ENCODE data around the gene KLHL26.

Gene KLHL26

DNA sequence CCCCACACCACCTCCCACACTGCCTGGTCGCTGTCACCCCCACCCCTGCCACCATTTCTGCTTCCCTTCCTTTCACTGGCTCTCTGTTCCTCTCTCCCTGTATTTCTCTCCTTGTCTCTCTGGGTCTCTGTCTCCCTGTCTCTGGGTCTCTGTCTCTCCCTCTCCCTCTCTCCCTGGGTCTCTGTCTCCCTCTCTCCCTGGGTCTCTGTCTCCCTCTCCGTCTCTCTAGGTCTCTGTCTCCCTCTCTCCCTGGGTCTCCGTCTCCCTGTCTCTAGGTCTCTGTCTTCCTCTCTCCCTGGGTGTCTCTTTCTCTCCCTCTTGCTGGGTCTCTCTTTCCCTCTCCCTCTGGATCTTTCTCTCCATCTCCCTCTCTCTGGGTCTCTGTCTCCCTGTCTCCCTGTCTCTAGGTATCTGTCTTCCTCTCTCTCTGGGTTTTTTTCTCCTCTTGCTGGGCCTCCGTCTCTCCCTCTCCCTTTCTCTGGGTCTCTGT is 21.6 kb downstream of the KLHL26 start:
- no peaks in the 10 kb centered on the region for H3K9me3 ChIP-seq (ENCODE audit: control insufficient read depth, low read length)
- H3K36me3 ChIP-seq (ENCODE audit: control insufficient read depth, insufficient read depth, low read length): no peaks in the 10 kb centered on the region
- H3K4me1 ChIP-seq (ENCODE audit: control insufficient read depth, insufficient read depth, low read length): peaks cover 5% of the 10 kb centered on the region
- H3K9ac ChIP-seq (ENCODE audit: low read length): no peak overlapping the region
- H3K27me3 ChIP-seq (ENCODE audit: control insufficient read depth, insufficient read depth, low read length): no peaks in the 10 kb centered on the region
- no peak overlapping the region for H3K4me3 ChIP-seq (ENCODE audit: low read length)

DNA sequence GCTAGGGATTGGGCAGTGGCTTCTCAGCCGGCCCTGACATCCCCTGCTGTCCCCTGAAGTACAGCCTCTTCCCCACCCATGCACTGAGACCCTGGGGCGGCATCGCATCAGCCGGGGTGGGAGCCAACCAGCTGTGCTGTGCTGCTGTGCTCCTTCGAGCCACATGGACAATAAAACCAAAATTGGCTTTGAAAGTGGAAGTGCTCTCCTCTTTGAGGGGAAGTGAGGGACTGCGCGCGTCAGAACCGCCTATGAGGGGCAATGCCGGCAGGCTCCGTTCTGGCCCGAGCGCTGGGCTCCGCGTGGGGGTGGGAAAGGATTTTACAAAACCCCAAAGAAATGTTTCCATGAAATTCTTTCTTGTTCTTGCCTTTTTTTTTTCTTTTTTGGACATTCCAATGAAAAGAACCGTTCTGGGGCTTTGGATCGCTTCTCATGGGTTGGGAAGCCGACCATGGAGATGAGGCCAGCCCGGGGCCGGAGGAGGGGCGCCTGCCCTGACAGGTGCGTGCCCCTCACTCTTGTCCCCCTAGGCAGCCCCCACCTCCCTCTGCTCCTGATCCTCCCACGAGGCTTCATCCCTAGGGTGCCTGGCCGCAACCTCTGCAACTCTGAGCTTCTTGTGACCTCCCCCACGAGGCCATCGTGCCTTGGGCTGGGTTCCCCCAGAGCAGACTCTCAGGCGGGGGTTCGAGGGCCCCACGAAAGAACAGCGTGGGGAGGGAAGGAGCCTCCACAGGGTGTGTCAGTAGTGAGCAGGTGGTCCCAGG is 22.6 kb downstream of the KLHL26 start:
- Histone ChIP-seq H3K9me3 (ENCODE audit: control insufficient read depth, low read length) (no peaks in the 10 kb centered on the region), H3K36me3 (ENCODE audit: control insufficient read depth, insufficient read depth, low read length) (no peaks in the 10 kb centered on the region), H3K4me1 (ENCODE audit: control insufficient read depth, insufficient read depth, low read length) (peaks cover 5% of the 10 kb centered on the region), H3K9ac (ENCODE audit: low read length) (no peak overlapping the region), H3K4me3 (ENCODE audit: low read length) (no peak overlapping the region), H3K27me3 (ENCODE audit: control insufficient read depth, insufficient read depth, low read length) (no peaks in the 10 kb centered on the region)

DNA sequence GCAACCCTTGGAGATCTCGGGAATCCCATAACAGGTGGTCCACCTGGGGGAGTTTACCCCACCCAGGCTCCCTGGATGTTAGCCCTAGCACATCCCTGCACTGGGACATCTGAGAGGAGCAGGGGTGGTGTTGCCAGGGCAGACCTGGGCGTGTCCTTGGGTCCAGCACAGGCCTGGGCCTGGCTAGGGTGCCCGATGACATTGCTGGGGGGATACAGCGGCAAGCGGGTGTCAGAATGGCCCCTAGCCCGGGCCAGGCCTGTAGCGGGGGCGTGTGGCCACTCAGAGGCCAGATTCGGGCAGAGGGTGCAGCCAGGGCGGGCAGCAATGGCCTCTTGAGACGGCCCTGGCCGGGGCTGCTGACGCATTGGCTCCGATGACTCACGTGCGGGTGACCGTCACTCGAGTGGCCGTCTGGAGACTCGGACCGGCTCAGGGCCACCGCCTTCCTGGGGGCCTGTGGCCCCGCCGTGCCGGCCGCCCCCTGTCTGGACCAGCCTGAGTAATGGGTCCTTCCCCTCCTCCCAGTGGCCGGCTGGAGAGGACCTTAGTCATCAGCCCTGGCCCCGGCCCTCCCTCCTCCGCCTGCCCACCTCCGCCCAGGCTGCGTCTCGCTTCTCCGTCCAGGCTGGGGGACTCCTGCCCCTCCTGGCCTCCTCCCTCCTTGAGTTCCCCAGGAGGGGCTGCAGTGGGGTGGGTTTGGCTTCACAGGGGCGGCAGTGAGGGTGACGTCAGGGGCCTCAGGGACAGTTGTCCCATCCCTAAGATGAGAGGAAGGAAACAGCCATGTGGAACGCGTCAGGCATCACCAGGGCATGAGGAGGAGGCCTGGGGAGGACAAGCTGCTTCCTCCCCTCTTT is 23.5 kb downstream of the KLHL26 start:
- no peaks in the 10 kb centered on the region for H3K9me3 ChIP-seq (ENCODE audit: control insufficient read depth, low read length)
- no peaks in the 10 kb centered on the region for H3K36me3 ChIP-seq (ENCODE audit: control insufficient read depth, insufficient read depth, low read length)
- H3K4me3 ChIP-seq (ENCODE audit: low read length): no peak overlapping the region
- no peaks in the 10 kb centered on the region for H3K27me3 ChIP-seq (ENCODE audit: control insufficient read depth, insufficient read depth, low read length)
- H3K9ac ChIP-seq (ENCODE audit: low read length): no peak overlapping the region
- peaks cover 5% of the 10 kb centered on the region for H3K4me1 ChIP-seq (ENCODE audit: control insufficient read depth, insufficient read depth, low read length)

DNA sequence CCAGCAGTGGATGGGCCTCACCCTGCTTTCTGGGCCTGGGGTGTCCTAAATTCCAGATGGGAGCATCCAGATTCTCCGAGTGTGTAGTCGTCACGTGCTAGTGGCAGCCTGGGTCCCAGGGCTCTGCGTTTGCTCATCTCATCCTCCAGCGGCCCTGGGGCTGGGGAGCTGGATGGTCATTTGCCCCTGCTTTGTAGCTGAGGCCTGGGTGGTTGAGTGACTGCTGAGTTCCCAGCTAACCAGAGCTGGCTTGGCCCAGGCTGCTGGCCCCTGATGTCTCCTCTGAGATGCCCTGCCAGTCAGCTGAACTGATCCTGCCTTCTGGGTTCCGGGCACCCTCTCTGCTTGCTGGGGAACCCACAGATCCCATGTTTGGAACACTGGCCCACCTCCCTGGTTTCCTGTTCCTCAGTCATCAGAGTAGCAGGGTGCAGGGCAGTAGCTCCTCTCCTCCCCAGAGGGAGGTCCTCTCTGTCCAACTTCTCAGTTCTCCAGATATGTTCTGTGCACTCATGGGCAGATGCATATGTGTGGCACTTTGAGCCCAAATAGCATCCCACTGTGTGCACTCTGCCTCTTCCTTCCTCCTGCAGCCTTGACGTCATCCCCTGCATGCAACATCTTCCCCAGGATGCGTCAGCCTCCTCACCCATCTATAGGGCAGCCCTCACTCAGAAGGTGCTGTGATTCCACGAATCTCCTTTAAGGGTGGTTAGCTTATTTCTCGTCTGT is 24.3 kb downstream of the KLHL26 start:
- Histone ChIP-seq H3K4me1 (ENCODE audit: control insufficient read depth, insufficient read depth, low read length) (peaks cover 5% of the 10 kb centered on the region), H3K36me3 (ENCODE audit: control insufficient read depth, insufficient read depth, low read length) (no peaks in the 10 kb centered on the region), H3K9me3 (ENCODE audit: control insufficient read depth, low read length) (no peaks in the 10 kb centered on the region), H3K27me3 (ENCODE audit: control insufficient read depth, insufficient read depth, low read length) (no peaks in the 10 kb centered on the region), H3K4me3 (ENCODE audit: low read length) (no peak overlapping the region), H3K9ac (ENCODE audit: low read length) (no peak overlapping the region)

DNA sequence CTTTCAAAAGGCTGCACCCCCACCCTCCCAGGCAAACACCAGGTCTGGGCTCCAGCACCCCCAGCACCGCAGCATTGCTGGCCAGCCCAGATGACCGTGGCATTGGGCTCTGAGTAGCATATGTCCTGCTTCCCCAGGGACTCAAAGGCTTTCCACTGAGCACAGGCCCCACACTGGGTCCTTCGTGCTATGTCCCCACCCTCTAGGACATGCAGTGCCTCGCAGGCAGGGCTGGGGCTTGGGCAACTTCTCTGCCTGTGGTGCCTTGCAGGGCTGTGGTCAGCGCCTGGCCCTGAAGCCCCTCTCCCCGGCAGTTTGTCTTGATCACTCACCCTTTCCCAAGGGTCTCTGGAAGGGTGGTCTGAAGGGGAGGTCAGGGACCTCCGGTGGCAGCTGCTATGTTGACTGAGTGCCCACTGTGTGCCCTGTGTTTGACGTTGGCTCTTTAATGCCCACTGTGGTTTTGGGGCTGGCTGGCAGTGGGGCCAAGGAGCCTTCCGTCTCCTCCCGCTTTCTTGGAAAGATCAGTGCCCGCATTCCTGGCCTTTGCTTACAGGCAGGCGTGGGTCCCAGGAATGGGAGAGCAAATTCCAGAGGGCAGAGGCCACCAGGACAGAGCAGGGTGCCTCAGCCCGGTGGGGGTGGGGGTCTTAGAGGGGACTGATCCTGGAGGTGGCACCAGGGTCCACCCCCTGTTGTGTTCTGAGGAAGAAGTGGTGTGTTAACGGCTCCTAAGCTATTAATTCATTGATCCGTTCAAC is 26.3 kb downstream of the KLHL26 start:
- Histone ChIP-seq H3K36me3 (ENCODE audit: control insufficient read depth, insufficient read depth, low read length) (no peaks in the 10 kb centered on the region), H3K27me3 (ENCODE audit: control insufficient read depth, insufficient read depth, low read length) (no peaks in the 10 kb centered on the region), H3K4me3 (ENCODE audit: low read length) (no peak overlapping the region), H3K9ac (ENCODE audit: low read length) (no peak overlapping the region), H3K9me3 (ENCODE audit: control insufficient read depth, low read length) (no peaks in the 10 kb centered on the region), H3K4me1 (ENCODE audit: control insufficient read depth, insufficient read depth, low read length) (peaks cover 5% of the 10 kb centered on the region)

DNA sequence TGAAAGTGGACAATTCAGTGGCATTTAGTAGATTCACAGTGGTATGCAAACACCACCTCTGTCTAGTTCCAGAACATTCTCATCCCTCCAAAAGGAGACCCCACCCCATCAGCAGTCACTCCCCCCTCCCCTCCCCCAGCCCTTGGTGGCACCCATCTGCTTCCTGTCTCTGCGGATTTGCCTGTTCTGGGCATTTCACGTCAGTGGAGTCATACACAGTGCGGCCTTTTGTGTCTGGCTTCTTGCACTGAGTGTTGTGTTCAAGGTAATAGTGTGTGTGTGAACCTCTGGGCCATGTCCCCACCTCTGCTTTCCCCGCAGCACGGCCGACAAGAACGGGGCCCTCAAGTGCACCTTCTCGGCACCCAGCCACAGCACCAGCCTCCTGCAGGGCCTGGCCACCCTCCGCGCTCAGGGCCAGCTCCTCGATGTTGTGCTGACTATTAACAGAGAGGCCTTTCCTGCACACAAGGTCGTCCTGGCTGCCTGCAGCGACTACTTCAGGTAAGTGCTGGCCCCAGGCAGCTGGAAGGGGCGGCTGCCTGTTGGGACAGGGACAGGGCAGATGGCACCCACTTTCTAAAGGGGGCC is 27.2 kb downstream of the KLHL26 start:
- Histone ChIP-seq H3K9me3 (ENCODE audit: control insufficient read depth, low read length) (no peaks in the 10 kb centered on the region), H3K4me3 (ENCODE audit: low read length) (no peak overlapping the region), H3K4me1 (ENCODE audit: control insufficient read depth, insufficient read depth, low read length) (peaks cover 2% of the 10 kb centered on the region), H3K9ac (ENCODE audit: low read length) (no peak overlapping the region), H3K36me3 (ENCODE audit: control insufficient read depth, insufficient read depth, low read length) (no peaks in the 10 kb centered on the region), H3K27me3 (ENCODE audit: control insufficient read depth, insufficient read depth, low read length) (no peaks in the 10 kb centered on the region)

DNA sequence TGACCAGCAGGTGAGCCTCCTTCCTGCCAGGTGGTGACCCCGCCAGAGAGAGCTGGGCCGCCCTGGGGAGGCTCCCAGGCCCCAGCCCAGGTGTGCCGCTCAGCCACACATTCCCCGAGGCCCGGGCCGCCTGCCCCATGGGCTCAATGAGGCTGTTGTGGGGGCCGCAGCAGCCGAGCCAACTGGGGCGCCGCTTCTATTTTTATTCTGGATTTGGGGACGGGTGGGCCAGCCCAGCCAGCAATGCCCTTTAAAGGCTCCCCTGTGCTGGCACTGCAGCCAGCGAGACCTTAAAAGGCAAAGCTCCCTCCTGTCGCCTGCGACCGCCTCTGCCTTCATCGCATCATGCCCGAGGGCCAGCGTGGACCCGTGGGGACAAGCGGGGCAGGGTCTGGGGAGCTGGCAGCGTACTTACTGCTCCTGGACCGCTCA is 29.0 kb downstream of the KLHL26 start:
- Histone ChIP-seq H3K4me1 (ENCODE audit: control insufficient read depth, insufficient read depth, low read length) (no peaks in the 10 kb centered on the region), H3K9me3 (ENCODE audit: control insufficient read depth, low read length) (no peaks in the 10 kb centered on the region), H3K4me3 (ENCODE audit: low read length) (no peak overlapping the region), H3K36me3 (ENCODE audit: control insufficient read depth, insufficient read depth, low read length) (peaks cover 3% of the 10 kb centered on the region), H3K27me3 (ENCODE audit: control insufficient read depth, insufficient read depth, low read length) (no peaks in the 10 kb centered on the region), H3K9ac (ENCODE audit: low read length) (no peak overlapping the region)

DNA sequence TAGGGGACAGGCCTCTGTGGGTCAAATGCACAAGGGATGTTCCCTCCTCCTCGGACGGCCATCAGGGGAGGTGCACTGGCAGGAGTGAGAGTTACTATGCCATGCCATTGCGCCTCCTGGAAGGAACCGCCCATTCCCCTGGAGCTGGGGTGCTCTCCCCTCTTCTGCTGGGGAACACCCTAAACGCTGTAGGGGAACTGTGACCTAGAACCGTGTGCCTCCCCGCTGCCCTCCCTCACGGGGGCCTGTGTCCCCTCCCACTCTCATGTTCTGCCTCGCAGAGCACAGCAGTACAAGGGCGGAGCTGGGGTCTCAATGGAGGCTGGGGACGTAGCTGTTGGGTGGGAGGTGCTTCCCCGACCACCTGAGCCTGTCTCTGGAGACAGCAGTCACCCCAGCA is 29.5 kb downstream of the KLHL26 start:
- no peaks in the 10 kb centered on the region for H3K9me3 ChIP-seq (ENCODE audit: control insufficient read depth, low read length)
- H3K4me3 ChIP-seq (ENCODE audit: low read length): no peak overlapping the region
- peaks cover 3% of the 10 kb centered on the region for H3K36me3 ChIP-seq (ENCODE audit: control insufficient read depth, insufficient read depth, low read length)
- H3K4me1 ChIP-seq (ENCODE audit: control insufficient read depth, insufficient read depth, low read length): no peaks in the 10 kb centered on the region
- H3K9ac ChIP-seq (ENCODE audit: low read length): no peak overlapping the region
- H3K27me3 ChIP-seq (ENCODE audit: control insufficient read depth, insufficient read depth, low read length): no peaks in the 10 kb centered on the region

DNA sequence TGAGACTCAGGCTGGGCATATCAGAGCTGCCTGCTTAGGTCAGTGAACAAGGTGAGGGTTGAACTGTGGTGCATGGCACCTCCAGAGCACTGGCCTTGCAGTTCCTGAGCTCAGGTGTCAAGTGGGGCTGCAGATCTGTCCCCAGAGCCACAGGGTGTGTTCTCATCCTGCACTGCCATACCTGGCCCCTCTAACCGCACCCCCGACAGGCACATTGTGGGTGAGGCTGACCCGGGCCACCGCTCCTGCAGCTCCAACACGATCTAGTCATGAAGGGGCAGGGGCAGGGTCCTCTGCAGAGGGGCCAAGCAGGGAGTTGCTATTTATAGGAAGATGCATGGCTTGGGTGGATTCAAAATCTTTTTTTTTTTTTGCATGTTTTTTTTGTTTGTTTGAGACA is 30.0 kb downstream of the KLHL26 start:
- Histone ChIP-seq H3K9me3 (ENCODE audit: control insufficient read depth, low read length) (no peaks in the 10 kb centered on the region), H3K4me1 (ENCODE audit: control insufficient read depth, insufficient read depth, low read length) (no peaks in the 10 kb centered on the region), H3K9ac (ENCODE audit: low read length) (no peak overlapping the region), H3K36me3 (ENCODE audit: control insufficient read depth, insufficient read depth, low read length) (peaks cover 3% of the 10 kb centered on the region), H3K27me3 (ENCODE audit: control insufficient read depth, insufficient read depth, low read length) (no peaks in the 10 kb centered on the region), H3K4me3 (ENCODE audit: low read length) (no peak overlapping the region)

DNA sequence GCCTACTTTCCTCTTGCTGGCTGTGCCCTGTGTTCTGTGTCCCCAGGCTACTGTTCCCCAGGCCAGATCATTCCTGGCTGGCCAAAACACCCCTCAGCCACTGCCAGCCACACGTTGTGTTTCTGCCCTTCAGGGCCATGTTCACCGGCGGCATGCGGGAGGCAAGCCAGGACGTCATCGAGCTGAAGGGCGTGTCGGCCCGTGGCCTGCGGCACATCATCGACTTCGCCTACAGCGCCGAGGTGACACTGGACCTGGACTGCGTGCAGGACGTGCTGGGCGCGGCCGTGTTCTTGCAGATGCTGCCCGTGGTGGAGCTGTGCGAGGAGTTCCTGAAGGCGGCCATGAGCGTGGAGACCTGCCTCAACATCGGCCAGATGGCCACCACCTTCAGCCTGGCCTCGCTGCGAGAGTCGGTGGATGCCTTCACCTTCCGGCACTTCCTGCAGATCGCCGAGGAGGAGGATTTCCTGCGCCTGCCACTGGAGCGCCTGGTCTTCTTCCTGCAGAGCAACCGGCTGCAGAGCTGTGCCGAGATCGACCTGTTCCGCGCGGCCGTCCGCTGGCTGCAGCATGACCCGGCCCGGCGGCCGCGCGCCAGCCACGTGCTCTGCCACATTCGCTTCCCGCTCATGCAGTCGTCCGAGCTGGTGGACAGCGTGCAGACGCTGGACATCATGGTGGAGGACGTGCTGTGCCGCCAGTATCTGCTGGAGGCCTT is 30.9 kb downstream of the KLHL26 start:
- H3K9me3 ChIP-seq (ENCODE audit: control insufficient read depth, low read length): no peaks in the 10 kb centered on the region
- no peak overlapping the region for H3K9ac ChIP-seq (ENCODE audit: low read length)
- H3K27me3 ChIP-seq (ENCODE audit: control insufficient read depth, insufficient read depth, low read length): no peaks in the 10 kb centered on the region
- peaks cover 3% of the 10 kb centered on the region for H3K36me3 ChIP-seq (ENCODE audit: control insufficient read depth, insufficient read depth, low read length)
- H3K4me1 ChIP-seq (ENCODE audit: control insufficient read depth, insufficient read depth, low read length): peaks cover 5% of the 10 kb centered on the region
- no peak overlapping the region for H3K4me3 ChIP-seq (ENCODE audit: low read length)

DNA sequence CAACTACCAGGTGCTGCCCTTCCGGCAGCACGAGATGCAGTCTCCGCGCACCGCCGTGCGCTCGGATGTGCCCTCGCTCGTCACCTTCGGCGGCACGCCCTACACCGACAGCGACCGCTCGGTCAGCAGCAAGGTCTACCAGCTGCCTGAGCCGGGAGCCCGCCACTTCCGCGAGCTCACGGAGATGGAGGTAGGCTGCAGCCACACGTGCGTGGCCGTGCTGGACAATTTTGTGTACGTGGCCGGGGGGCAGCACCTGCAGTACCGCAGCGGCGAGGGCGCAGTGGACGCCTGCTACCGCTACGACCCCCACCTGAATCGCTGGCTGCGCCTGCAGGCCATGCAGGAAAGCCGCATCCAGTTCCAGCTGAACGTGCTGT is 31.4 kb downstream of the KLHL26 start:
- H3K9ac ChIP-seq (ENCODE audit: low read length): no peak overlapping the region
- H3K4me1 ChIP-seq (ENCODE audit: control insufficient read depth, insufficient read depth, low read length): peaks cover 5% of the 10 kb centered on the region
- no peak overlapping the region for H3K4me3 ChIP-seq (ENCODE audit: low read length)
- H3K36me3 ChIP-seq (ENCODE audit: control insufficient read depth, insufficient read depth, low read length): peaks cover 3% of the 10 kb centered on the region
- no peaks in the 10 kb centered on the region for H3K27me3 ChIP-seq (ENCODE audit: control insufficient read depth, insufficient read depth, low read length)
- no peaks in the 10 kb centered on the region for H3K9me3 ChIP-seq (ENCODE audit: control insufficient read depth, low read length)

Data from mucosa of stomach (tissue), 1 donor.